Effector memory CD4-positive, alpha-beta T cell (primary cell): ENCODE measurements around the gene MPRIP.
"Not testable (repeated sequence)": the region's sequence is repeated elsewhere in the genome, so short reads cannot be mapped to it uniquely, and the experiment has no call there.

Source experiments
- DNase-seq, 3 donors: peaks; one replicate each; pipeline ENCODE4 v3.0.0-alpha.2; 2020
- H3K27ac ChIP-seq: 2 replicates; pipeline ENCODE4 v1.7.0; 2013; ENCODE audit warnings: mild to moderate bottlenecking, low read length, moderate library complexity; ENCODE audit not compliant: insufficient read depth, poor library complexity, severe bottlenecking
- H3K27me3 ChIP-seq: replicated peaks from 2 replicates; pipeline ENCODE4 v1.7.0; 2013; ENCODE audit warnings: mild to moderate bottlenecking, low read length; ENCODE audit not compliant: insufficient read depth, control insufficient read depth, poor library complexity, severe bottlenecking
- H3K36me3 ChIP-seq: 2 replicates; pipeline ENCODE4 v1.7.0; 2013; ENCODE audit warnings: mild to moderate bottlenecking, low read length, moderate library complexity; ENCODE audit not compliant: control insufficient read depth, insufficient read depth
- H3K4me1 ChIP-seq: 2 replicates; pipeline ENCODE4 v1.7.0; 2013; ENCODE audit warnings: low read length, mild to moderate bottlenecking; ENCODE audit not compliant: control insufficient read depth, insufficient read depth, poor library complexity, severe bottlenecking
- H3K4me3 ChIP-seq: 2 replicates; pipeline ENCODE4 v1.7.0; 2013; ENCODE audit warnings: low read length, low read depth, mild to moderate bottlenecking; ENCODE audit not compliant: insufficient read depth, poor library complexity, severe bottlenecking
- H3K9me3 ChIP-seq: 2 replicates; pipeline ENCODE4 v1.7.0; 2013; ENCODE audit warnings: mild to moderate bottlenecking, low read length, moderate library complexity; ENCODE audit not compliant: control insufficient read depth

Gene MPRIP

GRCh38 chr17:17180141-17180603 is 137.9 kb downstream of the MPRIP start:
- peak overlapping the region; percentile 78 for H3K27ac ChIP-seq
- no peaks in the 10 kb centered on the region for H3K27me3 ChIP-seq
- H3K9me3 ChIP-seq: no peaks in the 10 kb centered on the region
- H3K4me1 ChIP-seq: peaks cover 94% of the 10 kb centered on the region
- DNase-seq: no peak
- no peak overlapping the region for H3K4me3 ChIP-seq
- H3K36me3 ChIP-seq: peaks cover 9% of the 10 kb centered on the region

- Histone ChIP-seq H3K4me1 (peaks cover 94% of the 10 kb centered on the region), H3K36me3 (peaks cover 9% of the 10 kb centered on the region), H3K9me3 (no peaks in the 10 kb centered on the region), H3K27ac (peak overlapping the region; percentile 78), H3K27me3 (no peaks in the 10 kb centered on the region), H3K4me3 (peak overlapping the region; percentile 5)
- DNase-seq: no peak
Observed at GRCh38 chr17:17180741-17181525, 138.7 kb downstream of the MPRIP start.

GRCh38 chr17:17181666-17182597 is 139.7 kb downstream of the MPRIP start:
- peak in 1 of 3 donors; percentile 22 for DNase-seq
- H3K4me1 ChIP-seq: peaks cover 92% of the 10 kb centered on the region
- no peaks in the 10 kb centered on the region for H3K9me3 ChIP-seq
- peak overlapping the region; percentile 78 for H3K27ac ChIP-seq
- peak overlapping the region; percentile 31 for H3K4me3 ChIP-seq
- H3K27me3 ChIP-seq: no peaks in the 10 kb centered on the region
- peaks cover 9% of the 10 kb centered on the region for H3K36me3 ChIP-seq

- Histone ChIP-seq H3K4me1 (peaks cover 87% of the 10 kb centered on the region), H3K36me3 (peaks cover 7% of the 10 kb centered on the region), H3K4me3 (peak overlapping the region; percentile 31), H3K27me3 (no peaks in the 10 kb centered on the region), H3K9me3 (no peaks in the 10 kb centered on the region), H3K27ac (peak overlapping the region; percentile 78)
- no peak for DNase-seq
Observed at GRCh38 chr17:17182598-17183136, 140.4 kb downstream of the MPRIP start.

- peaks cover 77% of the 10 kb centered on the region for H3K4me1 ChIP-seq
- H3K9me3 ChIP-seq: no peaks in the 10 kb centered on the region
- H3K27ac ChIP-seq: peak overlapping the region; percentile 42
- DNase-seq: no peak
- no peak overlapping the region for H3K4me3 ChIP-seq
- H3K27me3 ChIP-seq: no peaks in the 10 kb centered on the region
- peaks cover 13% of the 10 kb centered on the region for H3K36me3 ChIP-seq
Observed at GRCh38 chr17:17183744-17184143, 141.5 kb downstream of the MPRIP start.

GRCh38 chr17:17184985-17185757 is 142.9 kb downstream of the MPRIP start:
- H3K36me3 ChIP-seq: peaks cover 16% of the 10 kb centered on the region
- not testable (repeated sequence) for H3K27me3 ChIP-seq, H3K9me3 ChIP-seq, DNase-seq, H3K4me3 ChIP-seq
- peaks cover 66% of the 10 kb centered on the region for H3K4me1 ChIP-seq
- H3K27ac ChIP-seq: peak overlapping the region; percentile 29

GRCh38 chr17:17186051-17186450 is 143.8 kb downstream of the MPRIP start:
- Histone ChIP-seq H3K4me3 (no peak overlapping the region), H3K27ac (peak overlapping the region; percentile 29), H3K9me3 (no peaks in the 10 kb centered on the region), H3K4me1 (peaks cover 57% of the 10 kb centered on the region), H3K27me3 (no peaks in the 10 kb centered on the region), H3K36me3 (peaks cover 14% of the 10 kb centered on the region)
- no peak for DNase-seq

GRCh38 chr17:17186551-17187505 is 144.6 kb downstream of the MPRIP start:
- Histone ChIP-seq H3K27ac (peak overlapping the region; percentile 29), H3K4me3 (no peak overlapping the region), H3K36me3 (peaks cover 14% of the 10 kb centered on the region), H3K4me1 (peaks cover 49% of the 10 kb centered on the region), H3K27me3 (no peaks in the 10 kb centered on the region), H3K9me3 (no peaks in the 10 kb centered on the region)
- DNase-seq: no peak
